Transverse colon (tissue), 3 donors: Measurements from ENCODE around the gene RELL1.

ENCODE experiments used
- CTCF ChIP-seq, 5 experiments: fragments of 200-600 bp in 3 of 5; fragments of 450-650 bp in 2 of 5; sonication (generic) in 3 of 5; IDR thresholded peaks; 1 replicate in 2 of 5; 2 replicates in 3 of 5; pipeline ENCODE4 v1.5.1; 2016 to 2017; ENCODE audit warnings: antibody characterized with exemption in 5 of 5, inconsistent platforms in 3 of 5, mild to moderate bottlenecking in 2 of 5, moderate library complexity in 1 of 5
- EP300 ChIP-seq: sonication (generic); formaldehyde crosslinking; IDR thresholded peaks from one replicate; pipeline ENCODE4 v1.6.1; 2017; ENCODE audit warnings: antibody characterized with exemption, low read depth
- POLR2A ChIP-seq: fragments of 450-650 bp; IDR thresholded peaks from one replicate; pipeline ENCODE4 v1.6.1; 2016; ENCODE audit warnings: antibody characterized with exemption, mild to moderate bottlenecking, moderate library complexity

- no peak for TF ChIP-seq CTCF (IDR thresholded peaks at IDR 0.05)
- no peak for TF ChIP-seq POLR2A
- no peak for TF ChIP-seq EP300
Measured at GRCh38 chr4:37671072-37671471, 15.1 kb downstream of the RELL1 start.
